HG03565 (cell line): ENCODE results near the gene FES.

Source experiments
- ATAC-seq: cut with Tn5 transposase; IDR thresholded peaks from one replicate; pipeline ENCODE4 v1.9.1; 2021; ENCODE audit warnings: mild to moderate bottlenecking, moderate library complexity; ENCODE audit not compliant: unreplicated experiment

Gene FES

GRCh38 chr15:90875549-90875981, 8.7 kb upstream of the FES start:
- ATAC-seq: no peak

DNA sequence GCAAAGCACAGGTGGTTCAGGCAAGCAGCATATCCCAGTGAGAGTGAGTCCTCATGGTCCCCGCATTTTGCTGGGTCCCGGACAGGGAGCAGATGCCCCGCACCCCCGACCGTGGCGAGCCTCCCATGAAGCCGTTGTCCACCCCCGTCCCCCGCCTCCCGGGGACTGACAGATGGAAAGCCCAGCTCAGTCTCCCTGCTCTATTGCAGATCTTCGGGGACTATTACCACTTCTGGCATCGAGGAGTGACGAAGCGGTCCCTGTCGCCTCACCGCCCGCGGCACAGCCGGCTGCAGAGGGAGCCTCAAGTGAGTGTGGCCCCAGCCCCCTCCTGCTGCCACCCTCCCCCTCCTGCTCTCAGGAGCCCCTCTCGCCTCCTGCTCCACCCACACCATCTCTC, 8.3 kb upstream of the FES start:
- no peak for ATAC-seq

- no peak for ATAC-seq
Observed at GRCh38 chr15:90876512-90877170, 7.7 kb upstream of the FES start.

DNA sequence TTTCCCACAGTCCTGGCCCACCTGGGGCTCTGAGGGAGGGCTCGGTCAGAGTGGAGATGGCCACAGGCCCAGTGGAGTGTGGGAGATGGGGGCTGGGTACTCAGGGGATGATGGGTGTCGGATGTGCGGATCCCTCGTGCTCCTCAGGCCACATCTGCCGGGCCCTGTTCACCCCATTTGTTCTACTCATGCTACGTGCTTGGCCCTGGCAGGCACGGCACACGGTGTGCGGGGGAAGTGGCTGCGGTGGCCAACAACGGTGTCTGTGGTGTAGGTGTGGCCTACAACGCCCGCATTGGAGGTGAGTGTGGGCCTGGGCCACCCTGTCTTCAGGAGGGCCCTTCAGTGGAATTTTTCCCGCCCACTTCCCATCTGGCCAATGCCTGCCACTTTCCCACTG, 7.0 kb upstream of the FES start:
- ATAC-seq: no peak

DNA sequence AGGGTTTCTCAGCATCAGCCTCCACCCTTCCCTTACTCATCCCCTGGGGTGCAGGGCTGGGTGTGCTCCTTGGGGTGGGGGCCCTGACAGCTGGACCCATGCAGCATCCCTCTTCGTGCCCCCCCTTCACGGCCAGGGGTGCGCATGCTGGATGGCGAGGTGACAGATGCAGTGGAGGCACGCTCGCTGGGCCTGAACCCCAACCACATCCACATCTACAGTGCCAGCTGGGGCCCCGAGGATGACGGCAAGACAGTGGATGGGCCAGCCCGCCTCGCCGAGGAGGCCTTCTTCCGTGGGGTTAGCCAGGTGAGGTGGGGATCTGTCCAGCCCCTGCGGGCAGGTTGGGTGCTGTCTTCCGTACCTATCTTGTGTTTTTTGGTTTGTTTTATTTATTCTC, 6.3 kb upstream of the FES start:
- ATAC-seq: no peak

GRCh38 chr15:90878660-90879059, 5.6 kb upstream of the FES start:
- ATAC-seq: no peak

- no peak for ATAC-seq
Observed at GRCh38 chr15:90879730-90880366, 4.5 kb upstream of the FES start.

- ATAC-seq: no peak
Observed at GRCh38 chr15:90880381-90881145, 3.7 kb upstream of the FES start.

- no peak for ATAC-seq
Observed at GRCh38 chr15:90881181-90881977, 2.9 kb upstream of the FES start.

DNA sequence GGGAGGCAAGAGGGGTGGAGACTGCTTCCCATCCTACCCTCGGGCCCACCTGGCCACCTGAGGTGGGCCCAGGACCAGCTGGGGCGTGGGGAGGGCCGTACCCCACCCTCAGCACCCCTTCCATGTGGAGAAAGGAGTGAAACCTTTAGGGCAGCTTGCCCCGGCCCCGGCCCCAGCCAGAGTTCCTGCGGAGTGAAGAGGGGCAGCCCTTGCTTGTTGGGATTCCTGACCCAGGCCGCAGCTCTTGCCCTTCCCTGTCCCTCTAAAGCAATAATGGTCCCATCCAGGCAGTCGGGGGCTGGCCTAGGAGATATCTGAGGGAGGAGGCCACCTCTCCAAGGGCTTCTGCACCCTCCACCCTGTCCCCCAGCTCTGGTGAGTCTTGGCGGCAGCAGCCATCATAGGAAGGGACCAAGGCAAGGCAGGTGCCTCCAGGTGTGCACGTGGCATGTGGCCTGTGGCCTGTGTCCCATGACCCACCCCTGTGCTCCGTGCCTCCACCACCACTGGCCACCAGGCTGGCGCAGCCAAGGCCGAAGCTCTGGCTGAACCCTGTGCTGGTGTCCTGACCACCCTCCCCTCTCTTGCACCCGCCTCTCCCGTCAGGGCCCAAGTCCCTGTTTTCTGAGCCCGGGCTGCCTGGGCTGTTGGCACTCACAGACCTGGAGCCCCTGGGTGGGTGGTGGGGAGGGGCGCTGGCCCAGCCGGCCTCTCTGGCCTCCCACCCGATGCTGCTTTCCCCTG, 2.2 kb upstream of the FES start:
- ATAC-seq: no peak

DNA sequence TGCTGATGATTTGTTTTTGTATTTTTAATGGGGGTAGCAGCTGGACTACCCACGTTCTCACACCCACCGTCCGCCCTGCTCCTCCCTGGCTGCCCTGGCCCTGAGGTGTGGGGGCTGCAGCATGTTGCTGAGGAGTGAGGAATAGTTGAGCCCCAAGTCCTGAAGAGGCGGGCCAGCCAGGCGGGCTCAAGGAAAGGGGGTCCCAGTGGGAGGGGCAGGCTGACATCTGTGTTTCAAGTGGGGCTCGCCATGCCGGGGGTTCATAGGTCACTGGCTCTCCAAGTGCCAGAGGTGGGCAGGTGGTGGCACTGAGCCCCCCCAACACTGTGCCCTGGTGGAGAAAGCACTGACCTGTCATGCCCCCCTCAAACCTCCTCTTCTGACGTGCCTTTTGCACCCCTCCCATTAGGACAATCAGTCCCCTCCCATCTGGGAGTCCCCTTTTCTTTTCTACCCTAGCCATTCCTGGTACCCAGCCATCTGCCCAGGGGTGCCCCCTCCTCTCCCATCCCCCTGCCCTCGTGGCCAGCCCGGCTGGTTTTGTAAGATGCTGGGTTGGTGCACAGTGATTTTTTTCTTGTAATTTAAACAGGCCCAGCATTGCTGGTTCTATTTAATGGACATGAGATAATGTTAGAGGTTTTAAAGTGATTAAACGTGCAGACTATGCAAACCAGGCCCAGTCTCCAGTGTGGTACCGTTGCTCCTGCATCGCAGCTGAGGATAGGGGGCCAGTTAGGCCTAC, 1.4 kb upstream of the FES start:
- no peak for ATAC-seq

DNA sequence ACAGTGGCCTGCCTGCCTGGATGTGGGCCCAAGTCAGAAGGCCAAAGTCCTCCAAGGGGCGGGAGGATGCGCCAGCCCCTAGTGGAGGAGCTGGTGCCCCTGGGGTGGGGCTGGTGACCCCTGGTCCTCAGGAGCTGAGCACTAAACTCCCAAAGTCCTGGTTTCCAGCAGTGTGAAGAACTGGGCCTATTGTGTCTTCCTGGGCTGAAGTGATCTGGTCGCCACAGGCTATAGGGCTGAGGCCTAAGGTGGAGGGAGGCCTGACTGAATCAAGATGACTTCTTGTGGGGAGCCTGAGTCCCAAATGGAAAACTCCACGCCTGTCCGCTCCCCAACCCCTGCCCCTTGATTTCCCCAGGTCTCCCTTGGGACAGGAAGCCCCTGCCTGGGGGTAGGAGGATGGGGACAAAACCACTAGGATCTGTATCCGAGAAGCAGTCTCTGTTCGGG, 753 bp upstream of the FES start:
- no peak for ATAC-seq

DNA sequence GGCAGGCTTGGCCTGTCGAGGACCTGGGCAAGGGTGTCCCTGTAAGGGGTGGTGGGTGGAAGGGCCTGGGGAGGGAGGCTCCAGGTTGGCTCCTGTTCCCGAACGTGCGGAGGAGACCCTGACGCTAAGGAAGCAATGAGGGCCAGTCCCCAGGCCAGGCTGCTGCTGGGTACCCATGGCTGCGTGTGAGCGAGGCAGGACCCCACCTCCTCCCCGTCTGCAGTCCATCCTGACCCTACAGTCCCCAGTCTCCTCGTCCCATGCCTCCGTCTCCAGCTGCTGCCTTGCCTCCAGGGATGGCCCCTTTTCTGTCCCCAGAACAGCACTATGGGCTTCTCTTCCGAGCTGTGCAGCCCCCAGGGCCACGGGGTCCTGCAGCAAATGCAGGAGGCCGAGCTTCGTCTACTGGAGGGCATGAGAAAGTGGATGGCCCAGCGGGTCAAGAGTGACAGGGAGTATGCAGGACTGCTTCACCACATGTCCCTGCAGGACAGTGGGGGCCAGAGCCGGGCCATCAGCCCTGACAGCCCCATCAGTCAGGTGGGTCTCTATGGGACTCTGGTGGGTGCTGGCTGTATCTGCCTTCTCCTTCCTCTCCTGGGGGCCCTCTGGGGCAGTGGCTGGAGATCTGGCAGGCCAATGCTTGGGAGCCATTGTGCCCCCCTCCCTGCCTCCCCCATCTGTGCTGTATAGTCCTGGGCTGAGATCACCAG, 571 bp downstream of the FES start:
- no peak for ATAC-seq

DNA sequence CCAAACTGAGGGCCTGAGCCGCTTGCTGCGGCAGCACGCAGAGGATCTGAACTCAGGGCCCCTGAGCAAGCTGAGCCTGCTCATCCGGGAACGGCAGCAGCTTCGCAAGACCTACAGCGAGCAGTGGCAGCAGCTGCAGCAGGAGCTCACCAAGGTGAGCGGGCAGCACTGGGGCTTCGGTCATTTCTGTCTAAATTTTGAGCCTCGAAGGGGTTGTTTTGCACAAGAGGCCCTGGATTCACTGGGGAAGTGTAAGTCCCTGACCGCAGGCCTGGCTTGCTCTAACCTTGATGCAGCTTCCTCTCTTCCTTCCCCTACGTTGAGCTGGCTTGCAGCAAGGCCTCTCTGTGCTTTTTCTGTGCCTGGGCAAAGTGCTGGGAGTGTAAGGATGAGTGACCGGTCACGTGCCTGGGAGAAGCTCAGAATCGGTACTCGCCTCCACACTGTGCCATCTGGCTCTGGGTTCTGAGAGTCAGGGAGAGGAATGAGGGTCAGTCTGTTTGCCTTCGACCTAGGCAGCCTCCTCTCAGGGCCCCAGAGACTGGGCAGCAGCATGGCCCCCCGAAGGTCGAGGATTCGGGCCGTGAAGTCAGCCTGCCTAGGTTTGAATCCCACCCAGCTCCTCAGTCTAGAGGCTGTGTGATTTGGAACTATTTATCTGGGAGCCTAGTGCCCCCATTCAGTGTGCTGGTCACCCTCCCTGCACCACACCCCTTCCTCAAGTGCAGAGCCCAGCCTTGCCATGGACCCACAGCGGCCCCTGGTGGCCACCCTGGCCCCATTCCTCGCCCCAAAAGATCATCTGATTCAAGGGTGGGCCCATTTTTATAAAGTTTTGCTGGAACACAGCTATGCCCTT, 1.4 kb downstream of the FES start:
- ATAC-seq: no peak

- no peak for ATAC-seq
Observed at GRCh38 chr15:90886291-90886614, 1.9 kb downstream of the FES start.

DNA sequence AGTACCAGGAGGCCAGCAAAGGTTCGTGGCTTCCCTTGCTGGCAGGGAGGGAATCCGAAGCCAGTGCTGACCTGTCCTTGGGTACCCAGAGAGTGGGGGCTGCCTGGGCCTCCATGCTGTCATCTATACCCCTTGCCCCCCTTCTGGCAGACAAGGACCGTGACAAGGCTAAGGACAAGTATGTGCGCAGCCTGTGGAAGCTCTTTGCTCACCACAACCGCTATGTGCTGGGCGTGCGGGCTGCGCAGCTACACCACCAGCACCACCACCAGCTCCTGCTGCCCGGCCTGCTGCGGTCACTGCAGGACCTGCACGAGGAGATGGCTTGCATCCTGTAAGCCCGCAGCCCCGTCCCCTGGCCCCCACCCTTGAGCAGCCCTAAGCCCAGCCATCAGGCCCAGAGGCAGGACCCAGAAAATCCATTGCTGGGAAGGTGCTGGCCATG, 2.8 kb downstream of the FES start:
- ATAC-seq: no peak

GRCh38 chr15:90889313-90889730, 5.0 kb downstream of the FES start:
- ATAC-seq: no peak

- no peak for ATAC-seq
Observed at GRCh38 chr15:90889736-90890456, 5.6 kb downstream of the FES start.
